PC-3 (cell line): ENCODE measurements around the gene LAT. TPM values are rescaled to one million over a fixed set of nuclear protein-coding genes. Genes with fewer than 3 reads are reported as not detected.
A peak's percentile ranks its signal among the peaks of the same experiment; 100 is the strongest.

Source experiments
- ATAC-seq: fragments of 200-7000 bp; cut with Tn5 transposase; 2 replicates; pipeline ENCODE4 v1.9.1; 2020; ENCODE audit warnings: mild to moderate bottlenecking, moderate library complexity
- BruUV-seq: library from RNA; stranded (reverse); fragments of 400-500 nt; replicated peaks from 2 replicates; lab custom pipeline; 2021; lab: Mats Ljungman, UMichigan
- CTCF ChIA-PET: fragments of 300-600 bp; sonication (Branson Sonifier 250); formaldehyde crosslinking; loops from one replicate; lab custom pipeline; 2022; ENCODE audit warnings: antibody characterized with exemption; lab: Charles Lee
- POLR2A ChIA-PET: fragments of 300-600 bp; sonication (Branson Sonifier 250); formaldehyde crosslinking; loops from one replicate; lab custom pipeline; 2022; ENCODE audit warnings: antibody characterized with exemption; ENCODE audit not compliant: unreplicated experiment; lab: Charles Lee
- DNase-seq: peaks from one replicate; pipeline ENCODE4 v3.0.0-alpha.2; 2015
- H2AFZ ChIP-seq: fragments of 300-600 bp; sonication (generic); 2 replicates; pipeline ENCODE4 v1.6.0; 2016; ENCODE audit warnings: antibody characterized with exemption, low read length
- H3F3A ChIP-seq: fragments of 300-600 bp; sonication (generic); one replicate; pipeline ENCODE4 v1.6.0; 2017; ENCODE audit warnings: antibody characterized with exemption, low read length, control low read depth, mild to moderate bottlenecking; ENCODE audit not compliant: unreplicated experiment
- H3K27ac ChIP-seq: fragments of 300-600 bp; sonication (generic); 2 replicates; pipeline ENCODE4 v1.5.1; 2016; ENCODE audit warnings: mild to moderate bottlenecking, low read length
- H3K27me3 ChIP-seq: fragments of 300-600 bp; sonication (generic); 2 replicates; pipeline ENCODE4 v1.6.1; 2016; ENCODE audit warnings: low read length, mixed read lengths
- H3K36me3 ChIP-seq: fragments of 300-600 bp; sonication (generic); 2 replicates; pipeline ENCODE4 v1.6.1; 2016; ENCODE audit warnings: low read depth, mixed run types, low read length, mixed read lengths
- H3K4me1 ChIP-seq: fragments of 300-600 bp; sonication (generic); 2 replicates; pipeline ENCODE4 v1.5.1; 2016; ENCODE audit warnings: low read length; ENCODE audit not compliant: insufficient read depth
- H3K4me2 ChIP-seq: fragments of 300-600 bp; sonication (generic); 2 replicates; pipeline ENCODE4 v1.6.0; 2016; ENCODE audit warnings: low read length
- H3K4me3 ChIP-seq: fragments of 300-600 bp; sonication (generic); 2 replicates; pipeline ENCODE4 v1.5.1; 2016; ENCODE audit warnings: mild to moderate bottlenecking, low read length, mixed read lengths
- H3K79me2 ChIP-seq: fragments of 300-600 bp; sonication (generic); 2 replicates; pipeline ENCODE4 v1.6.1; 2017; ENCODE audit warnings: low read length, mixed read lengths
- H3K9ac ChIP-seq: fragments of 300-600 bp; sonication (generic); 2 replicates; pipeline ENCODE4 v1.6.0; 2016; ENCODE audit warnings: mild to moderate bottlenecking, low read length
- H3K9me2 ChIP-seq: fragments of 300-600 bp; sonication (generic); replicated peaks from 2 replicates; pipeline ENCODE4 v1.6.1; 2016; ENCODE audit warnings: mixed run types, low read length, mixed read lengths
- H3K9me3 ChIP-seq: fragments of 300-600 bp; sonication (generic); 2 replicates; pipeline ENCODE4 v1.6.1; 2016; ENCODE audit warnings: low read length, mixed read lengths
- H4K20me1 ChIP-seq: fragments of 300-600 bp; sonication (generic); 2 replicates; pipeline ENCODE4 v1.6.1; 2016; ENCODE audit warnings: low read length, mixed read lengths
- EZH2 ChIP-seq: fragments of 300-600 bp; sonication (generic); IDR thresholded peaks from one replicate; pipeline ENCODE4 v1.6.1; 2017; ENCODE audit warnings: antibody characterized with exemption, mild to moderate bottlenecking, low read length; ENCODE audit not compliant: unreplicated experiment
- EZH2phosphoT487 ChIP-seq: fragments of 300-600 bp; sonication (generic); IDR thresholded peaks from 2 replicates; pipeline ENCODE4 v1.6.1; 2018; ENCODE audit warnings: mild to moderate bottlenecking, antibody characterized with exemption, low read length, borderline replicate concordance
- intact Hi-C: fragments of 100-400 bp; cut with micrococcal nuclease; formaldehyde crosslinking; loops from 2 replicates; pipeline ENCODE4 v1.9.0; 2023
- total RNA-seq: library from RNA; depleted of rRNA; stranded (reverse); fragments of >200 nt; gene quantifications from 2 replicates; pipeline ENCODE4 v1.2.3, GENCODE V29; 2014
- TF ChIP-seq, protein P1 (sequence below): fragments of 300-600 bp; sonication (generic); conservative IDR thresholded peaks from 2 replicates; pipeline ENCODE4 v1.5.1; 2017; ENCODE audit warnings: antibody characterized with exemption, low read depth, mild to moderate bottlenecking, low read length

The LAT gene
- total RNA-seq, 1 experiment from 2014 or later = 1.0 TPM

- H3K9ac ChIP-seq = peak within 1 kb of the TSS; percentile 89
- BruUV-seq = no TSS peak
- H2AFZ ChIP-seq = peak within 1 kb of the TSS; percentile 84
- H4K20me1 ChIP-seq = 0 out of 2 replicates have a peak, but pooled peaks cover 5% of the 10 kb centered on the region
- no peaks in the 10 kb centered on the region for H3K9me3 ChIP-seq
- ChIA-PET POLR2A (no interaction called here), CTCF (interaction anchor here (0.6 kb wide), 1 partner anchor 16 kb away, joined by 3 read pairs; no protein-coding TSS in a partner anchor)
- peaks cover 10% of the 10 kb centered on the region; the same call in 1 of the 2 replicates for H3K36me3 ChIP-seq
- intact Hi-C loops = no loop called here
- ATAC-seq (peak; percentile 90), DNase-seq (peak; percentile 98)
- peak within 1 kb of the TSS; percentile 4; the same call in 1 of the 2 replicates for H3K27ac ChIP-seq
- no peaks in the 10 kb centered on the region for H3K9me2 ChIP-seq
- peaks cover 21% of the 10 kb centered on the region for H3K79me2 ChIP-seq
- H3K4me2 ChIP-seq = peak within 1 kb of the TSS; percentile 94
- no peaks in the 10 kb centered on the region for H3F3A ChIP-seq
- peak within 1 kb of the TSS; percentile 89 for H3K4me3 ChIP-seq
- H3K4me1 ChIP-seq = peaks cover 14% of the 10 kb centered on the region
- TF ChIP-seq, protein P1, sequence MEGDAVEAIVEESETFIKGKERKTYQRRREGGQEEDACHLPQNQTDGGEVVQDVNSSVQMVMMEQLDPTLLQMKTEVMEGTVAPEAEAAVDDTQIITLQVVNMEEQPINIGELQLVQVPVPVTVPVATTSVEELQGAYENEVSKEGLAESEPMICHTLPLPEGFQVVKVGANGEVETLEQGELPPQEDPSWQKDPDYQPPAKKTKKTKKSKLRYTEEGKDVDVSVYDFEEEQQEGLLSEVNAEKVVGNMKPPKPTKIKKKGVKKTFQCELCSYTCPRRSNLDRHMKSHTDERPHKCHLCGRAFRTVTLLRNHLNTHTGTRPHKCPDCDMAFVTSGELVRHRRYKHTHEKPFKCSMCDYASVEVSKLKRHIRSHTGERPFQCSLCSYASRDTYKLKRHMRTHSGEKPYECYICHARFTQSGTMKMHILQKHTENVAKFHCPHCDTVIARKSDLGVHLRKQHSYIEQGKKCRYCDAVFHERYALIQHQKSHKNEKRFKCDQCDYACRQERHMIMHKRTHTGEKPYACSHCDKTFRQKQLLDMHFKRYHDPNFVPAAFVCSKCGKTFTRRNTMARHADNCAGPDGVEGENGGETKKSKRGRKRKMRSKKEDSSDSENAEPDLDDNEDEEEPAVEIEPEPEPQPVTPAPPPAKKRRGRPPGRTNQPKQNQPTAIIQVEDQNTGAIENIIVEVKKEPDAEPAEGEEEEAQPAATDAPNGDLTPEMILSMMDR = no peak
- TF ChIP-seq EZH2 (no peak), EZH2phosphoT487 (no peak)
- H3K27me3 ChIP-seq = no peaks in the 10 kb centered on the region
Observed at GRCh38 chr16:28950648-28951409, 34.0 kb upstream of the LAT start, which contains the start of gene NFATC2IP. Gene NFATC2IP (plus strand): TSS chr16:28950937. CDS start chr16:28951012, 75 bp downstream.

DNA sequence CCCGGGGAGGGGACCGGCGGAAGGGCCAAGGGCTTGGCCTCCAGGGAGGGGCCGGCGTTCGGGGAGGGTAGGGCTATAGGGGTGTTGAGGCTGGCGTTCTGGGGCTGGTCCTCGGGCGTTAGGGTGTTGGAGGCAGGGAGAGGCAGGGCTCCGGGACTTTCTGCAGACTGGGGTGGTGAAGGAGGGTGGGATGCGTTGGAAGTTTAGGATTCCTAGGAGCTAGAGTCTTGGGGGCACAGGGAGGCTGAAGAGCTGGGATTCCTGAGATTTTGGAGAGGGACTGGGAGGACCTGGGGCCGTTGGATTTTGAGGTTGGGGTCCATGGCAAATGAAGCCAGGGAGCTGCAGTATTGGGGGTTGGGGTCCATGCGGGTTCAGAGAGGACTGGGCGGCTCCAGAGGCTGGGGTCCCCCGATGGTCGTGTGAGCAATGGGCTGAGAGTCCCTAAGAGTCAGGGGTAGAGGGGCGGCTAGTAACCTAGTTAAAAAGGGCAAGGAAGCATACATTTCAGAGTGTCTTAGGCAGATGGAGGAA lies 33.4 kb upstream of the LAT start:
- Histone ChIP-seq H3K9ac (peak overlapping the region; percentile 89), H4K20me1 (0 out of 2 replicates have a peak, but pooled peaks cover 5% of the 10 kb centered on the region), H3F3A (no peaks in the 10 kb centered on the region), H3K79me2 (peaks cover 21% of the 10 kb centered on the region), H3K9me2 (no peaks in the 10 kb centered on the region), H3K4me2 (peak overlapping the region; percentile 94), H3K4me3 (peak overlapping the region; percentile 89), H3K9me3 (no peaks in the 10 kb centered on the region), H3K36me3 (peaks cover 10% of the 10 kb centered on the region; the same call in 1 of the 2 replicates), H3K27ac (0 out of 2 replicates have a peak overlapping the region, but pooled peaks have one; percentile 4), H3K4me1 (peaks cover 14% of the 10 kb centered on the region), H3K27me3 (no peaks in the 10 kb centered on the region), H2AFZ (peak overlapping the region; percentile 84; the same call in 1 of the 2 replicates)
- ChIA-PET CTCF (interaction anchor here (0.6 kb wide), 1 partner anchor 44 kb away, joined by 3 read pairs; no protein-coding TSS in a partner anchor), POLR2A (no interaction called here)
- TF ChIP-seq, protein P1 = no peak
- TF ChIP-seq EZH2 (no peak), EZH2phosphoT487 (no peak)
- DNase-seq (no peak), ATAC-seq (peak; percentile 48)
- BruUV-seq = no TSS peak
- intact Hi-C loops = no loop called here
